Ramos (cell line): ENCODE data around the gene GALNT15.

Experiments used
- in situ Hi-C: fragments of 300-500 bp; cut with MboI; formaldehyde crosslinking; loops from one replicate; pipeline ENCODE4 v1.14.3; 2022; ENCODE audit warnings: low sequenced_read_pairs; ENCODE audit not compliant: unreplicated experiment

The GALNT15 gene

DNA sequence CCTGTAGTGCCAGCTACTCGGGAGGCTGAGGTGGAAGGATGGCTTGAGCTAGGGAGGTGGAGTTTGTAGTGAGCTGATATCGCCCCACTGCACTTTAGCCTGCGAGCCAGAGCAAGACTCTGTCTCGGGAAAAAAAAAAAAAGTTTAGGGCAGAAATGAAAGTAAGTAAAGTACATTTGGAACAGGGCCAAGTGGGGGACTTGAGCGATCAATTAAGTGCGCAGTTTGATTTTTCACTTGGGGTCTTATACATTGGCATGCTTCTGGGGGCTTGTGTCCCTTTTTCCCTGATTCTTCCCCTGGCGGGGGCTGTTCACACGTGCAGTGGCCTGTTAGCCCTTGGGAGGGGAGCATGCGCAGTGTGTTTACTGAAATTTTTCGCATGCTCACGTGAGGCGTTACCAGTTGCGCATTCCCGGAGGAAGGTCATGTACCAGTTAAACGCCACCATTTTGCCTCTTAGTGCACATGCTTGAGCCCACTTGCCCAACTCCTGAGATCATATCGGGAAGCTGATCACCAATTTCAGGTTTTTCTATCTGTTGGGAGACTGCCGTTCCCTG lies 42.0 kb downstream of the GALNT15 start:
- in situ Hi-C loops: no loop called here

DNA sequence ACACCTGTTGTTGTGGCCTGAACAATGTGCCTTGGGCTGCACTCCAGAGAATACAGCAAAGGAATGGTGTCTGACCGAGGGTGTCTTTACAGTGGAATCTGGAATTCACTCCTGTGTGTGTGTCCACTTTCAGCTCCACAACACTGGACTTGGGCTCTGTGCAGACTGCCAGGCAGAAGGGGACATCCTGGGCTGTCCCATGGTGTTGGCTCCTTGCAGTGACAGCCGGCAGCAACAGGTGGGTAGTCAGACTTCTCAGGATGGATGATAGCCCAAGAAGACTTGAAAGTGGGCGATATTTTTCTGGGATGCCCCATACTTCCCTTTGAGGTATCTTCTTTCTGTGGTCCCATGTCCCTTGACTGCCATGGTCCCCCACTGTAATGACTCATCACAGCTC lies 45.3 kb downstream of the GALNT15 start:
- in situ Hi-C loops: no loop called here

DNA sequence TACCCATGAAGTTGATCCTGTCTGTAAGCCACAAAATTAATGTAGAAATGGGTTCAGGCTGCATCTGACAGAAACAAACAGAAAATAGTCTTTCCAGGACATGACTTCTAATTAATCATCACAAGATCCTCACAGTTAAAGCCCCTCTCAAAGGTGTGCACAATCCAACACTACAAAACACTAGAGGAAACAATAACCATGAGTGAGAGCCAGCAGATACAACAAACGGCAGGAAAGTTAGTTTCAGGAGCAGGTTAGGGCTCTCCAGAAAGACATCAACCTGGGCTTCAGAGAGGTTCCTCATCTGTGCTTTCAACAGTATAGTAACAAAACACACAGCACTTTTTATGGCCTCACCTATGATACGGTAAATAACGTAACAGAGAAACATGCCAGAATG lies 47.5 kb downstream of the GALNT15 start:
- in situ Hi-C loops: no loop called here

DNA sequence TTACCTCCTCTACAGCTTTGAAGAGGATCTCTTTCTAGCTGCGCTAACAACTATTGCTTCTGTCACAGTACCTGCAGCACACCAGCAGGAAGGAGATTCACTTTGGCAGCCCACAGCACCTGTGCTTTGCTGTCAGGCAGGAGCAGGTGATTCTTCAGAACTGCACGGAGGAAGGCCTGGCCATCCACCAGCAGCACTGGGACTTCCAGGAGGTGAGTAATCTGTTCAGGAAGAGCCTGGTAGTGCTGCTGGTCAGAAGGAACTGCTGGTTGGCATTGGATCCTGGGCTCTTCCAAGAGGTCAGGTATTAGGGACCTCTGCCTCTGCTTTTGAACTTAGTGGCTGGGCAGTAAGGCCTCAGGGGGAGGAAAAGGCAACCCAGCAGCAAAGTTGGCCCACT lies 48.1 kb downstream of the GALNT15 start:
- in situ Hi-C loops: no loop called here

DNA sequence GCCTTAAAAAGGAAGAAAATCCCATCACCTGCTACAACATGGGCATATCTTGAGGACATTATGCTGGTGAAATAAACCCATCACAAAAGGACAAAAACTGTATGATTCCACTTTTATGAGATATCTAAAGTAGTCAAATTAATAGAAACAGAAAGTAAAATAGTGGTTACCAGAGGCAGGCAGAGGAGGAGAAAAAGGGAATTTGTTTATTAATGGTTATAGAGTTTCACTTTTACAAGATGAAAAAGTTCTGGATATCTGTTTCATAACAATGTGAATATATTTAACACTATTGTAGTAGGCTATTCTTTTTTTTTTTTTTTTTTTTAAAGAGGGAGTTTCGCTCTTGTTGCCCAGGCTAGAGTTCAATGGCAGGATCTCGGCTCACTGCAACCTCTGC lies 49.8 kb downstream of the GALNT15 start:
- in situ Hi-C loops: no loop called here

GRCh38 chr3:16227566-16227965 lies 53.1 kb downstream of the GALNT15 start:
- in situ Hi-C loops: loop anchor here (25.0 kb wide), 2 partner anchors 590 to 1015 kb away; partner anchors contain the start of gene CAPN7

DNA sequence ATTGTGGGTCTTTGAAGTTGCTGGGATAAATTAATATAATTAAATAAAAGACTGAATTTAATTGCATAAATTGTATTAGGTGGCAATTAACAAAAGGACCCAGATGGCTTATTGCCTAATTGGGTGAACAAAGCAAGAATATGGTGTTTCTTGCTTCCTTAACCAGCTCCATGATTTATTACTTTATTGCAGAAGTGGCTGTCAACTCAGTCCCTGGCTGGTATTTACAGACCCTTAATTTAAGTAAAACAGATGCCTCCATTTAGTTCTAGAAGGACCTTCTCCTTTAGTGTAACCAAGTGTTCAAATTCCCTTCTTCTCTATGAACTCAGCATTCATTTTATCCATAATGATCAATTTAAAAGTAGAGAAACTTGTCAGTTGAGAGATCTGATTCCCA lies 55.2 kb downstream of the GALNT15 start:
- in situ Hi-C loops: loop anchor here (25.0 kb wide), 2 partner anchors 592 to 1017 kb away; partner anchors contain the start of gene CAPN7

- in situ Hi-C loops: loop anchor here (25.0 kb wide), 2 partner anchors 595 to 1020 kb away; partner anchors contain the start of gene CAPN7
Observed at GRCh38 chr3:16231983-16232382, 57.5 kb downstream of the GALNT15 start.

DNA sequence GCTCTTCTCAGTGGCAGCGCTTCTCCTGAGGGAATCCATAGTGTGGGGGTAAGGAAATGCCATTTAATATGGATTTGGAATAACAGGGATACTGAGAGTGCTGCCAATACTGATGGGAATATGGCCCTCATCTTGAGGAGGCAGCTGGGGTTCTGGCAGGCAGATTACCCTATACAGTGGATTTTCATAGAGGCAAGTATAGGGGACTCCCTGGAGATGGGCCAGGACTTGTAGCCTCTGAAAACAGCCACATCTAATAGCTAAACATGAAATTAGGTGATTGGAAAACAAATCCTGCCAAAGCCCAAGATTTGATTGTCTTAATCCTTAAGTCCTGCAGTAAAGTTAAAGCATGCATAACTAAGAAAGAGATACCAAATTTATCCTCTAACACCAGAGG lies 59.3 kb downstream of the GALNT15 start:
- in situ Hi-C loops: loop anchor here (25.0 kb wide), 2 partner anchors 597 to 1022 kb away; partner anchors contain the start of gene CAPN7

DNA sequence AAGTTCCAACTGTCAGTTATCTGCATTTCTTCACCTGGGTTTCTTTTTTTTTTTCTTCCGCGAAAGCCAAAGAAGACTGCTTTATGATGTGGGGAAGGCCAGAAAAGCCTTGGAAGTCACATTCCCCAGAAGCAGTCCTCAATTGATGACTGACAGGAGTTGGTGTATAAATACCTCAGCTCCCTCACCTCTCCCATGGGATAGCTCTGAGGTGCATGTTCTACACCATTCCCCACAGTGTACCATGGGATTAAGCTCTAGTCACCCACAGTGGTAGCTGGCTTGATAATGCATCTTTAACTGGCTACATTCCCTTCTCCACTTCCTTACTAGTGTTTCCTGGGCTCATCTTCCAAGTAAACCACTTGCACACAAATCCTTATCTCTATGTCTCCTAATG lies 59.8 kb downstream of the GALNT15 start:
- in situ Hi-C loops: loop anchor here (25.0 kb wide), 2 partner anchors 597 to 1022 kb away; partner anchors contain the start of gene CAPN7

- in situ Hi-C loops: loop anchor here (25.0 kb wide), 2 partner anchors 599 to 1024 kb away; partner anchors contain the start of gene CAPN7
Observed at GRCh38 chr3:16236030-16236639, 61.7 kb downstream of the GALNT15 start.

DNA sequence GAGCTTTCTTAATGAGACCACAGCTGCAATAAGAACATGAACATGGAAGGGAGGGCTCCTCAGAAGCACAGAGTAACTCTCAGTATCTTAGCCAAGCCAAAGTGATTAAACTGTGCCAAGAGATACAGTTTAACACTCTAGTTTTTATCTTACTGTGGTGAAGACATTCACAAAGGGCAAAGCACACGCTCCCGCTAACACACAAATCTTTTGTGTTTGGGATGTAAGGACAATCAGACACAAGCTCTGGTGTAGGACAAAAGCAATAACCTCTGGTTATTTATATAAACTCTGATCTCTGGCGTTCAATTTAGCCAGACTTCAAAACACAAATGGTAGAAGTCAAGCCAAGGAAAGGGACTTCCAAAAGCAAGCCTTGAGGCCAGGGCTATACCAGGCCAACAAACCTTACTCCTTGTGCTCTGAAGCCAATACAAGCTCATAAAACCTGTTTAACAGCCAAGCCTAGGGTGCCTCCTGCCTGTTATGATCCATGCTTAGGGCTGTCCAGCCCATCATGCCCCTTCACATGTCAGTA lies 62.4 kb downstream of the GALNT15 start:
- in situ Hi-C loops: loop anchor here (25.0 kb wide), 2 partner anchors 600 to 1025 kb away; partner anchors contain the start of gene CAPN7

- in situ Hi-C loops: loop anchor here (25.0 kb wide), 2 partner anchors 602 to 1027 kb away; partner anchors contain the start of gene CAPN7
Observed at GRCh38 chr3:16239086-16239770, 64.7 kb downstream of the GALNT15 start.

DNA sequence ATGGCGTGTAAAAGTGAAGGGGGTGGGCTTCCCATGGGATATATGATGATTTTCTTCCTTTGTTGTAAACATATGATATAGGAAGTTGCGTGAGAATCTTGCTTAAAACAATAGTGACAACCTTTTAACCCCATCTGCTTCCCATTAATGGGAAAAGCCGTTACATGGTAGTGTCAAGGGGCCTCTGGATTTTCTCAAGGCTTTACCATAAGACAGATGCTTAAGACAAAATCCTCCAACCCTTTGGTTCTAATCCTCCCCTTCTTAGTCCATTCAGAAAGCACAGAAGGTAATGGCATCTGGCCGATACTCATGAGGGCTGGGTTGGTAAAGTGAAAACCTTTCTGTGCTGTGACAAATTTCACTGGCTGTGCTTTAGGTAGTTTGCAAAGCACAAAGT lies 65.3 kb downstream of the GALNT15 start:
- in situ Hi-C loops: loop anchor here (10.0 to 25.0 kb wide), 3 partner anchors 185 to 1027 kb away; partner anchors contain the start of gene CAPN7

DNA sequence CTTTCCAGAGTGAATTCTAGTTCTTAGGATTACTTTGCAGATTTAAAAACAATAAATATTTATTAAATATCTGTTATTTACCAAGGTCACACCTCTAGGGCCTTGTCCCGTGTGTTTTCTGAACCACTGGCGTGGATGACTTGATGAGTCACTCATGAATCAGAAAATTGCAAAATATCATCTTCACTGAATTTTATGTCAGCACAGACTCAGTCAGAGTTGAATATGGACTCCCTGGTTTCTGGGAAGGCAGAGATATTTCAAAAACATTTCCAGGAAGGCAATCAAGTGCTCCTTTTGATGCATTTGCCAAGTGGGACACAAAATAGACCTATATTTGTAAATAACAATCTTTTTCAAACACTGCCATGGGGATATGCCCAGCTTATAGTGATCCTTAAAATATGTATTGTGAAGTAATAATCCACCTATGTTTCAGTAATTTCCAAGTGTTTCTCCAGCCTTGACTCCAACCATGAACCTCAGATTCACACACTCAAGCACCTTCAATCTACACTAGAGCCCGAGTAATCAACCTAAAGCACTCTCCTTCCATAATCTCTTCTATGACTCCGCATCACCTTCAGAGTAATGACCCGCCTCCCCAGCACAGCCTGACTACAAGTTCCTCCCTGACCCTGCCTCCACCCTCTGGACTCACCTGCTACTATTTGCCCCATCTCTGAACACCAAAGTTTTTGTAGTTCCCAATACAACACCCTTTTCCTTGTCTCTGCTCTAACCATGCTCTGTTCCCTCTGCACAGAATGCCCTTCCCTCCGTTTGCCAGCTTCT lies 65.9 kb downstream of the GALNT15 start:
- in situ Hi-C loops: loop anchor here (10.0 to 25.0 kb wide), 3 partner anchors 186 to 1028 kb away; partner anchors contain the start of gene CAPN7

- in situ Hi-C loops: loop anchor here (10.0 to 25.0 kb wide), 3 partner anchors 186 to 1029 kb away; partner anchors contain the start of gene CAPN7
Observed at GRCh38 chr3:16241225-16241624, 66.7 kb downstream of the GALNT15 start.

DNA sequence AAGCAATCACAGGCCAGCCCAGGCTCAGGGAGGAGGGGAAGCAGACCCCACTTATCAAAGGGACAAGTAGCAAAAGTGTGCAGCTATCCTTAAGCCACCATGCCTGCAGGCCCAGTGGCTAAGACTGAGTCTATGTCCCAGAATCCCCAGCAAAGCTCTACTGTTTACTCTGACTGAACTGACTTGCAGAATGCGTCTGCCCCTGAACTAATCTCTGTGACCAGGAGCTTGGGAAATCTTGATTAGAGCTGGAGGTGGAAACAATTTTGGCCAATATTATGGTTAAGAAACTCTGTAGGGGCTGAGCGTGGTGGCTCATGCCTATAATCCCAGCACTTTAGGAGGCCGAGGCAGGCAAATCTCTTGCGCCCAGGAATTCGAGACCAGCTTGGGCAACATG lies 67.7 kb downstream of the GALNT15 start:
- in situ Hi-C loops: loop anchor here (10.0 to 25.0 kb wide), 3 partner anchors 187 to 1030 kb away; partner anchors contain the start of gene CAPN7

DNA sequence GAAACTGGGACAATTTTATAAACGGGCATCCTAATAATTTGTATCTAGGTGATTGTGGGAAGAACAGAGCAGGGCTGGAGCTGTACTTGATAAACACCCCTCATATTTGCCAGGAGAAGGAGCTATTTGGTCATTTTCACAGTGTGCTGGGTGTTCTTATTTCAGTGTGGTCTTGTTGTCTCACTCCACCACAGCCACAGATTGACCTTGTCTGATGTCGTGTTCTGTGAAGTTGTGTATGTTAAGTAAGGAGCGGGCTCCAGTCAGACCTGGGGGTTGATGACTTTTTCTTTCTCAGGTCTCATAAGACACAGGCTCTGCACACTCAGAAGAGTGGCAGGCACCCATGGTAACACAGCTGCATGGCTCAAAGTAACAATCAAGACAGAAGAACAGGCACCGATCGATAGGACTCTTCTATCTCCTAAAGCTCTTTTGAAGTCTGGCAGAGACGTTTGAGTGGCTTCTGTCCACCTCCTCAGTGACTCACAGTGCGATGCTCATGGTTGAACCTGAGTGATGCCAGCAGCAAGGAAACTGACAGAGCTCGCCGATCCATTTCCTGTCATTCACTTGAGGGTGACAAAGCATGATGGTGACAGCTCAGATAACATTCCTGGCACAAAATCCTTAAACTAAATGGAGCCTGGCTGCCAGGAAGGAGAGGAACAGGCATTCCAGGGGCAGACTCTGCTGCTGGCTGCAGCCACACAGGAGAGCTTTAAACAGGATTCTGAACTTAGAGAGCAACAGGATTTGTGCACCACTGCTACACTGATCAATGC lies 69.4 kb downstream of the GALNT15 start:
- in situ Hi-C loops: loop anchor here (10.0 to 25.0 kb wide), 3 partner anchors 189 to 1032 kb away; partner anchors contain the start of gene CAPN7

DNA sequence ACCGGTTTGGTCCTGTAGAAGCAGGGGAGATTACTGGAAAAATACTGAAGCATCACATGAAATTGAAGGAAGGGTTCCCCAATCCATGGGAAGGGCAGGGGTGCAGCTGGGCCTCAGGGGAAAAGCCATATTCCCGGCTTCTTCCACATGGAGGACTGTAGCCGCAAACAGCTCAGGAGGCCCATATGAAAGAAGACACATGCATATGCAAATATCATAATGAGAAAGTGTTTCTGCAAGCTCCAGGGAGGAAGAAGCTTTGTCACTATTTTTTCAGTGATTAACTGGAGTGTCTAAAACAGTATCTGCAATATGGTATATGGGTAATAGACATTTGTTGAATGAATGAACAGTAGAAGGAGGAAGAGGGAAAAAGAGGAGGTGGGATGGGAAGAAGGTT lies 71.1 kb downstream of the GALNT15 start:
- in situ Hi-C loops: loop anchor here (10.0 to 25.0 kb wide), 3 partner anchors 191 to 1033 kb away; partner anchors contain the start of gene CAPN7
